Measurements from ENCODE around the gene CLMP. TPM values are rescaled to one million over a fixed set of nuclear protein-coding genes. Genes with fewer than 3 reads are reported as not detected.

Gene CLMP
- polyA plus RNA-seq, 2 donors, result 2.9 to 4.2 TPM

- 58 to 62% methylated on average over 5 of the region's 5 CpGs for WGBS, 2 donors
- peak overlapping the region in 1 of 2 donors; percentile 13 for H3K27ac ChIP-seq (ENCODE audit: low read depth in 2 of 2, low read length in 1 of 2)
- peaks cover 22 to 39% of the 10 kb centered on the region in 2 donors for H3K36me3 ChIP-seq (ENCODE audit: control insufficient read depth in 2 of 2, insufficient read depth in 2 of 2, low read length in 1 of 2)
- H3K27me3 ChIP-seq (ENCODE audit: control insufficient read depth in 1 of 2, insufficient read depth in 2 of 2, low read length in 2 of 2), result no peaks in the 10 kb centered on the region
- no peak overlapping the region for H3K4me3 ChIP-seq (ENCODE audit: low read depth in 1 of 2, low read length in 2 of 2)
- H3K4me1 ChIP-seq (ENCODE audit: control insufficient read depth in 2 of 2, insufficient read depth in 2 of 2, low read length in 1 of 2), result peaks cover 3 to 7% of the 10 kb centered on the region in 2 donors
- H3K9me3 ChIP-seq (ENCODE audit: control insufficient read depth in 2 of 2, insufficient read depth in 1 of 2, low read depth in 1 of 2, low read length in 1 of 2), result no peaks in the 10 kb centered on the region
Observed at GRCh38 chr11:123057661-123058305, 137.3 kb downstream of the CLMP start.

- Histone ChIP-seq H3K4me1 (ENCODE audit: control insufficient read depth in 2 of 2, insufficient read depth in 2 of 2, low read length in 1 of 2) (peaks cover 3 to 7% of the 10 kb centered on the region in 2 donors), H3K9me3 (ENCODE audit: control insufficient read depth in 2 of 2, insufficient read depth in 1 of 2, low read depth in 1 of 2, low read length in 1 of 2) (no peaks in the 10 kb centered on the region), H3K36me3 (ENCODE audit: control insufficient read depth in 2 of 2, insufficient read depth in 2 of 2, low read length in 1 of 2) (peaks cover 22 to 39% of the 10 kb centered on the region in 2 donors), H3K27me3 (ENCODE audit: control insufficient read depth in 1 of 2, insufficient read depth in 2 of 2, low read length in 2 of 2) (no peaks in the 10 kb centered on the region), H3K27ac (ENCODE audit: low read depth in 2 of 2, low read length in 1 of 2) (no peak overlapping the region), H3K4me3 (ENCODE audit: low read depth in 1 of 2, low read length in 2 of 2) (no peak overlapping the region)
- 35 to 38% methylated on average over 3 of the region's 3 CpGs for WGBS, 2 donors
Observed at GRCh38 chr11:123056835-123057491, 138.1 kb downstream of the CLMP start.

- Histone ChIP-seq H3K9me3 (ENCODE audit: control insufficient read depth in 2 of 2, insufficient read depth in 1 of 2, low read depth in 1 of 2, low read length in 1 of 2) (no peaks in the 10 kb centered on the region), H3K4me1 (ENCODE audit: control insufficient read depth in 2 of 2, insufficient read depth in 2 of 2, low read length in 1 of 2) (peaks cover 3 to 6% of the 10 kb centered on the region in 2 donors), H3K4me3 (ENCODE audit: low read depth in 1 of 2, low read length in 2 of 2) (no peak overlapping the region), H3K36me3 (ENCODE audit: control insufficient read depth in 2 of 2, insufficient read depth in 2 of 2, low read length in 1 of 2) (peaks cover 21 to 36% of the 10 kb centered on the region in 2 donors), H3K27me3 (ENCODE audit: control insufficient read depth in 1 of 2, insufficient read depth in 2 of 2, low read length in 2 of 2) (no peaks in the 10 kb centered on the region), H3K27ac (ENCODE audit: low read depth in 2 of 2, low read length in 1 of 2) (no peak overlapping the region)
- 52 to 55% methylated on average over 6 of the region's 6 CpGs for WGBS, 2 donors
Observed at GRCh38 chr11:123055191-123055901, 139.7 kb downstream of the CLMP start.

GRCh38 chr11:123054301-123055065 is 140.6 kb downstream of the CLMP start:
- Histone ChIP-seq H3K36me3 (ENCODE audit: control insufficient read depth in 2 of 2, insufficient read depth in 2 of 2, low read length in 1 of 2) (peaks cover 18 to 29% of the 10 kb centered on the region in 2 donors), H3K4me1 (ENCODE audit: control insufficient read depth in 2 of 2, insufficient read depth in 2 of 2, low read length in 1 of 2) (peaks cover 3 to 4% of the 10 kb centered on the region in 2 donors), H3K27ac (ENCODE audit: low read depth in 2 of 2, low read length in 1 of 2) (no peak overlapping the region), H3K27me3 (ENCODE audit: control insufficient read depth in 1 of 2, insufficient read depth in 2 of 2, low read length in 2 of 2) (no peaks in the 10 kb centered on the region), H3K9me3 (ENCODE audit: control insufficient read depth in 2 of 2, insufficient read depth in 1 of 2, low read depth in 1 of 2, low read length in 1 of 2) (no peaks in the 10 kb centered on the region), H3K4me3 (ENCODE audit: low read depth in 1 of 2, low read length in 2 of 2) (no peak overlapping the region)
- WGBS, 2 donors, result 17 to 21% methylated on average over 11 of the region's 11 CpGs

GRCh38 chr11:123052901-123053721 is 141.9 kb downstream of the CLMP start:
- no peaks in the 10 kb centered on the region for H3K27me3 ChIP-seq (ENCODE audit: control insufficient read depth in 1 of 2, insufficient read depth in 2 of 2, low read length in 2 of 2)
- no peaks in the 10 kb centered on the region for H3K4me1 ChIP-seq (ENCODE audit: control insufficient read depth in 2 of 2, insufficient read depth in 2 of 2, low read length in 1 of 2)
- no peak overlapping the region for H3K4me3 ChIP-seq (ENCODE audit: low read depth in 1 of 2, low read length in 2 of 2)
- no peak overlapping the region for H3K27ac ChIP-seq (ENCODE audit: low read depth in 2 of 2, low read length in 1 of 2)
- H3K9me3 ChIP-seq (ENCODE audit: control insufficient read depth in 2 of 2, insufficient read depth in 1 of 2, low read depth in 1 of 2, low read length in 1 of 2), result no peaks in the 10 kb centered on the region
- 82 to 91% methylated on average over 5 of the region's 5 CpGs for WGBS, 2 donors
- H3K36me3 ChIP-seq (ENCODE audit: control insufficient read depth in 2 of 2, insufficient read depth in 2 of 2, low read length in 1 of 2), result peaks cover 18 to 19% of the 10 kb centered on the region in 2 donors

- Histone ChIP-seq H3K27ac (ENCODE audit: low read depth in 2 of 2, low read length in 1 of 2) (no peak overlapping the region), H3K27me3 (ENCODE audit: control insufficient read depth in 1 of 2, insufficient read depth in 2 of 2, low read length in 2 of 2) (no peaks in the 10 kb centered on the region), H3K4me1 (ENCODE audit: control insufficient read depth in 2 of 2, insufficient read depth in 2 of 2, low read length in 1 of 2) (no peaks in the 10 kb centered on the region), H3K9me3 (ENCODE audit: control insufficient read depth in 2 of 2, insufficient read depth in 1 of 2, low read depth in 1 of 2, low read length in 1 of 2) (no peaks in the 10 kb centered on the region), H3K4me3 (ENCODE audit: low read depth in 1 of 2, low read length in 2 of 2) (no peak overlapping the region), H3K36me3 (ENCODE audit: control insufficient read depth in 2 of 2, insufficient read depth in 2 of 2, low read length in 1 of 2) (peaks cover 9 to 13% of the 10 kb centered on the region in 2 donors)
- 93 to 96% methylated on average over 4 of the region's 4 CpGs for WGBS, 2 donors
Observed at GRCh38 chr11:123051634-123052033, 143.4 kb downstream of the CLMP start.

GRCh38 chr11:123051146-123051545 is 143.9 kb downstream of the CLMP start:
- Histone ChIP-seq H3K27ac (ENCODE audit: low read depth in 2 of 2, low read length in 1 of 2) (no peak overlapping the region), H3K4me3 (ENCODE audit: low read depth in 1 of 2, low read length in 2 of 2) (no peak overlapping the region), H3K36me3 (ENCODE audit: control insufficient read depth in 2 of 2, insufficient read depth in 2 of 2, low read length in 1 of 2) (peaks cover 8 to 9% of the 10 kb centered on the region in 2 donors), H3K9me3 (ENCODE audit: control insufficient read depth in 2 of 2, insufficient read depth in 1 of 2, low read depth in 1 of 2, low read length in 1 of 2) (no peaks in the 10 kb centered on the region), H3K27me3 (ENCODE audit: control insufficient read depth in 1 of 2, insufficient read depth in 2 of 2, low read length in 2 of 2) (no peaks in the 10 kb centered on the region), H3K4me1 (ENCODE audit: control insufficient read depth in 2 of 2, insufficient read depth in 2 of 2, low read length in 1 of 2) (no peaks in the 10 kb centered on the region)
- WGBS, 2 donors, result 95 to 97% methylated on average over 9 of the region's 9 CpGs

- no peaks in the 10 kb centered on the region for H3K27me3 ChIP-seq (ENCODE audit: control insufficient read depth in 1 of 2, insufficient read depth in 2 of 2, low read length in 2 of 2)
- H3K9me3 ChIP-seq (ENCODE audit: control insufficient read depth in 2 of 2, insufficient read depth in 1 of 2, low read depth in 1 of 2, low read length in 1 of 2), result no peaks in the 10 kb centered on the region
- no peaks in the 10 kb centered on the region for H3K4me1 ChIP-seq (ENCODE audit: control insufficient read depth in 2 of 2, insufficient read depth in 2 of 2, low read length in 1 of 2)
- H3K36me3 ChIP-seq (ENCODE audit: control insufficient read depth in 2 of 2, insufficient read depth in 2 of 2, low read length in 1 of 2), result no peaks in the 10 kb centered on the region
- WGBS, 2 donors, result 84 to 89% methylated on average over 3 of the region's 3 CpGs
- H3K27ac ChIP-seq (ENCODE audit: low read depth in 2 of 2, low read length in 1 of 2), result no peak overlapping the region
- no peak overlapping the region for H3K4me3 ChIP-seq (ENCODE audit: low read depth in 1 of 2, low read length in 2 of 2)
Observed at GRCh38 chr11:123047947-123048293, 147.1 kb downstream of the CLMP start.
